GM21381 (cell line): ENCODE measurements around the gene PTF1A.
"Not testable (repeated sequence)": the region's sequence is repeated elsewhere in the genome, so short reads cannot be mapped to it uniquely, and the experiment has no call there.

Source experiments
- ATAC-seq: cut with Tn5 transposase; IDR thresholded peaks from one replicate; pipeline ENCODE4 v1.9.1; 2021; ENCODE audit warnings: mild to moderate bottlenecking, moderate library complexity; ENCODE audit not compliant: unreplicated experiment

The PTF1A gene

GRCh38 chr10:23203369-23204325 lies 11.5 kb downstream of the PTF1A start:
- no peak for ATAC-seq

GRCh38 chr10:23204773-23205172 lies 12.7 kb downstream of the PTF1A start:
- no peak for ATAC-seq

GRCh38 chr10:23205972-23206642 lies 14.0 kb downstream of the PTF1A start:
- ATAC-seq, result no peak

- ATAC-seq, result no peak
Observed at GRCh38 chr10:23217471-23217870, 25.4 kb downstream of the PTF1A start.

GRCh38 chr10:23230582-23230981 lies 38.5 kb downstream of the PTF1A start:
- ATAC-seq, result no peak

- no peak for ATAC-seq
Observed at GRCh38 chr10:23238015-23238414, 45.9 kb downstream of the PTF1A start.

GRCh38 chr10:23241779-23242178 lies 49.7 kb downstream of the PTF1A start:
- not testable (repeated sequence) for ATAC-seq
